Measurements from ENCODE around the gene CLIC3.
A peak's percentile ranks its signal among the peaks of the same experiment; 100 is the strongest.

CLIC3 gene

DNA sequence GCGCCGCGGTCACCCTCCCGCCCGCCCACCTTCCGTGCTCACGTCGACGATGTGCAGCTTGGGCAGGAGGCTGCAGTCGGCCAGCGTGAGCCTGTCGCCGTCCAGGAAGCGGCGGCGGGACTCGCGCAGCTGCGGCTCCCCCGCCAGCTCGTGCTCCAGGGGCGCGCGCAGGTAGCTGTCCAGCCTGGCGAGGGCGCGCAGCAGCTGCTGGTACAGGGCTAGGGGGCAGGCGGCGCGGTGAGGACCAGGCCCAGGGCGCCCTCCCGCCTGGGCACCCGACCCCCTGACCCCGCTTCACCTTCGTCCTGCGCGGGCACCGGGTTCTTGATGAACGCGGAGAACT lies 1.5 kb downstream of the CLIC3 start:
- no peak for DNase-seq (ENCODE audit: low read depth)
- H3K4me3 ChIP-seq (ENCODE audit: low read length): peak overlapping the region; percentile 41
- peak overlapping the region; percentile 54 for H3K9ac ChIP-seq (ENCODE audit: low read length)
- peaks cover 31% of the 10 kb centered on the region for H3K4me1 ChIP-seq (ENCODE audit: control insufficient read depth, insufficient read depth, low read length)
- H3K9me3 ChIP-seq (ENCODE audit: control insufficient read depth, low read length): no peaks in the 10 kb centered on the region
- H3K36me3 ChIP-seq (ENCODE audit: control insufficient read depth, insufficient read depth, low read length, severe bottlenecking): no peaks in the 10 kb centered on the region
- H3K27me3 ChIP-seq (replicated peaks; ENCODE audit: control insufficient read depth, insufficient read depth, low read length): no peaks in the 10 kb centered on the region

DNA sequence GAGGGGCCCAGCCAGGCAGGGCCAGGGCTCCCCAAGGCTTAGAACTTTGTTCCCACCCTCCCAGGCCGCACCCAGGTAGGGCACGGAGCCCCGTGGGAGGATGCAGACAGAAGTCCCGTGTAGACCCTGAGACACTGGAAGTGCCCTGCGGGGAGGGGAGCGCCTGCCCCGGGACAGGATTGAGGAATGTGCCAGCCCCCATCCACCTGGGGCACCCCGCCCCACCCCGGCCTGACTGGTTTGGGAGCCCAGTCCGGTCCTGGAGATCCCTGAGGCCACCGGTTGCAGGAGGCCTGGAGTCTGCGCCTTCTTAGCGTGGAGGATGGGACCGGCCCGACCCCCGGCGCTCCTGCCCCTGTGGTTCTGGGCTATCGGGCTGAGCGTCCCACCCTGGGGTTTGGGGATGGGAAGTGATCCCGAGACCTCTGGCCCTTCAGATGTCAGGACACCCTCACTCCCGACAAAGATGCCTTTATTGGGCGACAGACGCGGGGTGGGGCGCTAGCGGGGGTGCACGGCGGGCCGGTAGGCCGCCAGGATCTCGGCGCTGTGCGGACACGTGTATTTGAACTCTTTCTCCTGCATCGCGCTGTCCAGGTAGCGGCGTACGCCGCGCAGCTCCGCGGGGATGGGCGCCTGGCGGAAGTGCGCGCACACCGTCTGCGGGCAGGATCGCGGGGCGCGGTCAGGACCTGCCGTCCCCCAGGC lies 2.0 kb downstream of the CLIC3 start:
- H3K4me1 ChIP-seq (ENCODE audit: control insufficient read depth, insufficient read depth, low read length): peaks cover 28% of the 10 kb centered on the region
- no peak for DNase-seq (ENCODE audit: low read depth)
- H3K4me3 ChIP-seq (ENCODE audit: low read length): no peak overlapping the region
- H3K27me3 ChIP-seq (replicated peaks; ENCODE audit: control insufficient read depth, insufficient read depth, low read length): no peaks in the 10 kb centered on the region
- H3K9me3 ChIP-seq (ENCODE audit: control insufficient read depth, low read length): no peaks in the 10 kb centered on the region
- no peak overlapping the region for H3K9ac ChIP-seq (ENCODE audit: low read length)
- H3K36me3 ChIP-seq (ENCODE audit: control insufficient read depth, insufficient read depth, low read length, severe bottlenecking): no peaks in the 10 kb centered on the region

DNA sequence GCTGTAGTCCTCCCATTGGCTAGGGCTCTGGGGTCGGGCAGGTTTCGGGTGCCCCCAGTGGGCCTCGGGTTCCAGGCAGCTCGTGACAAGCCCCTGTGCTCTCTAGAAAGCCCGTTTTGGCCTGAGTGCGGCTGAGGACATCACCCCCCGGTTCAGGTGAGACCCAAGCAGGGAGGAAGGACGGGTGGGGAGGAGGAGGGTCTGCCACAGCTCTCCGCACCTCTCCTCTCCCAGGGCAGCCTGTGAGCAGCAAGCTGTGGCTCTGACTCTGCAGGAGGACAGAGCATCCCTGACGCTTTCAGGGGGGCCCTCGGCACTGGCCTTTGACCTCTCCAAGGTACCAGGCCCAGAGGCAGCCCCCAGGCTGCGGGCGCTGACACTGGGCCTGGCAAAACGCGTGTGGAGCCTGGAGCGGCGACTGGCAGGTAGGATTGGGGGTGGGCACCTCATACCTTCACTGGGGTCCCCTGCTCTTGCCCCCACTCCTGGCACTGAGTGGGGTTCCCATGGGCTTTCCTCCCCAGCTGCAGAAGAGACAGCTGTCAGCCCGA lies 3.5 kb downstream of the CLIC3 start:
- H3K27me3 ChIP-seq (replicated peaks; ENCODE audit: control insufficient read depth, insufficient read depth, low read length): no peaks in the 10 kb centered on the region
- H3K4me3 ChIP-seq (ENCODE audit: low read length): peak overlapping the region; percentile 88
- peaks cover 18% of the 10 kb centered on the region for H3K4me1 ChIP-seq (ENCODE audit: control insufficient read depth, insufficient read depth, low read length)
- no peaks in the 10 kb centered on the region for H3K9me3 ChIP-seq (ENCODE audit: control insufficient read depth, low read length)
- H3K36me3 ChIP-seq (ENCODE audit: control insufficient read depth, insufficient read depth, low read length, severe bottlenecking): no peaks in the 10 kb centered on the region
- peak overlapping the region; percentile 84 for H3K9ac ChIP-seq (ENCODE audit: low read length)
- DNase-seq (ENCODE audit: low read depth): no peak

DNA sequence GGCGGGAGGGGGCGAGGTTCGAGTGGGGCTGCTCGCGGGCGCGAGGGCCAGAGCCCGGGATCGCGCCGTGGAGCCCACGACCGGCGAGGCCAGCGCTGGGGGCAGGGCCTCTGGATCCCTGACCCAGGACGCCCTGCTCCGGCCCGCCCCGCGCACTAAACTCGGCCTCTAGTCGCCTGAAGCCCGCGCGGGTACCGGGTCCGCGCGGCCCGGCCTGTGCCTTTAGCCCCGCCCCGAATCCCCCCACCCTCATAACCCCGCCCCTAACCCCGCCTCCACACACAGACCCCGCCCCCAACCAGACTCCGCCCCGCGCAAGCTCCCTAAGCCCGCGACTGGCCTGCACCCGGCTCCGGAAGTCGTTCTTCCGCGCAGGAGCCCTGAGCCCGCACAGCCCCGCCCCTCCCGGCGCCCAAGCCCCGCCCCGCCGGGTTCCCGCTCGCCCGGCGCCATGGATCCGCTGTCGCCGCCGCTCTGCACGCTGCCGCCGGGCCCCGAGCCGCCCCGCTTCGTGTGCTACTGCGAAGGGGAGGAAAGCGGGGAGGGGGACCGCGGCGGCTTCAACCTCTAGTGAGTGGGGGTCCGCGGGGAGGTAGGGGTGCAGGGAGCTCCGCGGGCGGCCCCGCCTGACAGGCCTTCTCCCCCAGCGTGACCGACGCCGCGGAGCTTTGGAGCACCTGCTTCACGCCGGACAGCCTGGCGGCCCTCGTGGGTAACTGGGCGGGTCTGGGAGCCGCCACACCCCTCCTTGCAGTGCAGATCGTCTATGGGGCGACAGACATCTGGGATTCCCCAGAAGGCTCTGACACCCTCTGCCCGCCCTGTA lies 4.2 kb downstream of the CLIC3 start, which contains the start of gene PAXX:
PAXX (plus strand) TSS at position 430 of the 826 bp plus-strand sequence; CDS start at position 452, 22 bp downstream.
- DNase-seq (ENCODE audit: low read depth): peak; percentile 97
- peak within 1 kb of the TSS; percentile 84 for H3K9ac ChIP-seq (ENCODE audit: low read length)
- no peaks in the 10 kb centered on the region for H3K27me3 ChIP-seq (replicated peaks; ENCODE audit: control insufficient read depth, insufficient read depth, low read length)
- H3K9me3 ChIP-seq (ENCODE audit: control insufficient read depth, low read length): no peaks in the 10 kb centered on the region
- H3K4me3 ChIP-seq (ENCODE audit: low read length): peak within 1 kb of the TSS; percentile 88
- no peaks in the 10 kb centered on the region for H3K36me3 ChIP-seq (ENCODE audit: control insufficient read depth, insufficient read depth, low read length, severe bottlenecking)
- peaks cover 18% of the 10 kb centered on the region for H3K4me1 ChIP-seq (ENCODE audit: control insufficient read depth, insufficient read depth, low read length)

DNA sequence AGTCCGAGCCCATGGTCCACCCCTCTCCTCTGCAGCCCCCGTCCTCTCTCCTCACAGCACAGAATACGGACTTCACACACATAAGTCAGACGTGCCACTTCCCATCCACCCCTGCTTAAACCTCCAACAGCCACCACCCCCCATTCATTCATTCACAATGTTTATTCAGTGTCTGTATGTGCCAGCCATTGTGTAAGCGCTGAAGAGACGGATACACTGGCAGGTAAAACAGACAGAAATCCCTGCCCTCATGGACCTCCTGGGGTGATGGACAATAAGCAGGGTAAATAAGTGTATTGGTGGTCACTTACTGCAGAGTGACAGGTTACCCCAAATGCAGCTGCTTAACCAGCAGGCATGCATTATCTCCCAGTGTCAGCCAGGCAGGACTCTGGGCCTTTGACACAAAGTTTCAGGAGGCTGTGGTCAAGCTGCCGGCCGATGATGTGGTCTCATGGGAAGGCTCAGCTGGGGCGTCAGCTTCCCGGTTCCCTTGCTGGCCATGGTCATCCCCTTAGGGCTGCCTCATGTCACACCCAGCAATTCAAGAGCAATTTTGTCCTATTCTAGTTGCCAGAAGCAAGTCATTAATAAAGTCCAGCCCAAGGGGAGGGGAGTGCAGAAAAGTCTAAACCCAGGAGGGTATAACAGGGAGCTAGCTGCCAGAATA lies 6.0 kb downstream of the CLIC3 start:
- no peak for DNase-seq (ENCODE audit: low read depth)
- H3K4me1 ChIP-seq (ENCODE audit: control insufficient read depth, insufficient read depth, low read length): peaks cover 10% of the 10 kb centered on the region
- no peak overlapping the region for H3K9ac ChIP-seq (ENCODE audit: low read length)
- no peaks in the 10 kb centered on the region for H3K9me3 ChIP-seq (ENCODE audit: control insufficient read depth, low read length)
- H3K4me3 ChIP-seq (ENCODE audit: low read length): no peak overlapping the region
- no peaks in the 10 kb centered on the region for H3K36me3 ChIP-seq (ENCODE audit: control insufficient read depth, insufficient read depth, low read length, severe bottlenecking)
- peaks cover 4% of the 10 kb centered on the region for H3K27me3 ChIP-seq (replicated peaks; ENCODE audit: control insufficient read depth, insufficient read depth, low read length)

DNA sequence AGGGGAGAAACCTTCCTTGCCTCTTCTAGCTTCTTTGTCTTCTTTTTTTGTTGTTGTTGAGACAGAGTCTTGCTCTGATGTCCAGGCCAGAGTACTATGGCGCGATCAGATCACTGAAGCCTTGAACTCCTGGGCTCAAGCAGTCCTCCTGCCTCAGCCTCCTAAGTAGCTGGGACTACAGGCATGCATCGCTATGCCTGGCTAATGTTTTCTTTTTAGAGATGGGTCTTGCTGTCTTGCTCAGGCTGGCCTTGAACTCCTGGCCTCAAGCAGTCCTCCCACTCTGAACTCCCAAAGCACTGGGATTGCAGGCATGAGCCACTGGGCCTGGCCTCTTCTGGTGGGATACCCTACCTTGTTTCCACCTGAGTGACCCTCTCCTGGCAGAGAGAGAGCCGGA lies 7.5 kb downstream of the CLIC3 start:
- no peaks in the 10 kb centered on the region for H3K36me3 ChIP-seq (ENCODE audit: control insufficient read depth, insufficient read depth, low read length, severe bottlenecking)
- no peaks in the 10 kb centered on the region for H3K9me3 ChIP-seq (ENCODE audit: control insufficient read depth, low read length)
- no peak overlapping the region for H3K9ac ChIP-seq (ENCODE audit: low read length)
- no peak for DNase-seq (ENCODE audit: low read depth)
- no peak overlapping the region for H3K4me3 ChIP-seq (ENCODE audit: low read length)
- H3K27me3 ChIP-seq (replicated peaks; ENCODE audit: control insufficient read depth, insufficient read depth, low read length): peaks cover 7% of the 10 kb centered on the region
- peaks cover 10% of the 10 kb centered on the region for H3K4me1 ChIP-seq (ENCODE audit: control insufficient read depth, insufficient read depth, low read length)

DNA sequence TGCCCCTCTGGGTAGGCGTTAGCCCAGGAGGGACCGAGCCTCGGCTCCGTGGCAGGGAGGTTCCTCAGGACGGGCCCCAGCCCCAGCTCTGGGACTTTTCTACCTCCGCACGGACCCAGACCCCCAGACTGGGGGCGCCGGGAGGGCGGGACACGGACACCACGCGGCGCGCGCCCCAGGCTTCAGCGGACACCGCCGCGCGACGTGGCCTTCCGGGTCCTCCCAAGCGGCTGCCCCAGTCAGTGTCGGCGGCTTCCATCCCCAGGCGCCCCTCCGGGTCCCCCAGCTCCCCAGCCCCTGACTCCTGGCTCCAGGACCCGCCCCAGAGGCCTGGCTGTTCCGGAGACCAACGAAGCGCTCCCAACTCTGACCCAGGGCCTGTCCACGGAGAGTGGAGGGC lies 10.5 kb downstream of the CLIC3 start:
- Histone ChIP-seq H3K4me1 (ENCODE audit: control insufficient read depth, insufficient read depth, low read length) (no peaks in the 10 kb centered on the region), H3K36me3 (ENCODE audit: control insufficient read depth, insufficient read depth, low read length, severe bottlenecking) (no peaks in the 10 kb centered on the region), H3K9ac (ENCODE audit: low read length) (no peak overlapping the region), H3K9me3 (ENCODE audit: control insufficient read depth, low read length) (no peaks in the 10 kb centered on the region), H3K4me3 (ENCODE audit: low read length) (no peak overlapping the region), H3K27me3 (replicated peaks; ENCODE audit: control insufficient read depth, insufficient read depth, low read length) (peaks cover 12% of the 10 kb centered on the region)
- DNase-seq (ENCODE audit: low read depth): no peak

DNA sequence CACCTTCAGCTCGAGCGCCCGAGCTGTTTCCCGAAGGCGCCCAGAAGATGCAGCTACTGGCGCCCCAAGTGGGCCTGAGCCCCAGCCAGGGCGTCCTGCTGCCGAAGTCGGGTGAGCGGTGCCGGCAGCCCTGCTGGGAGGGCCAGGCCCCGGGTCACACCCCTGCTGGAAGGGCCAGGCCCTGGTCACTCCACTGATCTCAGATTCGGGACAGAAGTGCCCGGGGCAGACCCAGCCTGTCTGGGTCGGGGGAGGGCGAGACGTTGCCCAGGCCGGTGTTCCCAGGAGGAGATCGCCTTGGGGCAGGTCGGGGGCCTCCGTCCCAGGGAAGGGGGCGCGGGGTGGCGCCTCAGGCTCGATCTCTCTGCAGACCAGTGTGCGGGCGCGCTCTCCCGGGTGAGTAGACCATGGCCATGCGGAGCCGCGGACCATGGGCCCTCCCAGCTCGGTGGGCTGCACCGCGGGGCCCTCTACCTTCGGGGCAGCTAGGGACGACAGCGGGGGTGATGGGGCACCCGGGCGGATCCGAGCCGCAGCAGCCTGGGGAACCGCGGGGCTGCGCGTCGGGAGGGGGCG lies 11.3 kb downstream of the CLIC3 start:
- no peaks in the 10 kb centered on the region for H3K9me3 ChIP-seq (ENCODE audit: control insufficient read depth, low read length)
- H3K36me3 ChIP-seq (ENCODE audit: control insufficient read depth, insufficient read depth, low read length, severe bottlenecking): no peaks in the 10 kb centered on the region
- no peak overlapping the region for H3K4me3 ChIP-seq (ENCODE audit: low read length)
- DNase-seq (ENCODE audit: low read depth): no peak
- peaks cover 12% of the 10 kb centered on the region for H3K27me3 ChIP-seq (replicated peaks; ENCODE audit: control insufficient read depth, insufficient read depth, low read length)
- no peak overlapping the region for H3K9ac ChIP-seq (ENCODE audit: low read length)
- H3K4me1 ChIP-seq (ENCODE audit: control insufficient read depth, insufficient read depth, low read length): no peaks in the 10 kb centered on the region

DNA sequence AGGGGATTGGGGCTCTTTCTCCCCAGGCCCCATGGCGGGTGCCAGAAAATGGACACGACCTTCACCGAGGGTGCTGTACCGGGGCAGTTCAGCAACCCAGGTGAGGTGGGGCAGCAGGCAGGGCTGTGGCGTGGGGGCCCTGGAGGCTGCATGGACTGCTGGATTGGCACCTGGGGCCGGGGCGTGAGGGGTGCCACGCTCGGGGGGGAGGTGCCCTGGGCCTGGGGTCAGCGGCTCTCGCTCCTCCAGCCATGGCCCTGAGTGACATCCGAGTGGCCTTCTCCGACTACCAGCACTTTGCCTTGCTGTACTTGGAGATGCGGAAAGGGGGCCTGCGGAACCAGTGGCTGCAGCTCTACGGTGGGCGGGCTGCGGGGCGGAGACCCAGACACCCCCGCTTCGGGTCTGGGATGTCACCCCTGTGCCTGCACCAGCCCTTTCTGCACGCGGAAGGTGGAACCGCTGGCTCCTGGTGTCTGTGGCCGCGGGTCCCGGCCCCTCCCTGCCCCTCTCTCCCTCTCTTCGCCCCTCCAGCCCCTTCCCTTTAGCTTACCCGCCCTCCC lies 11.8 kb downstream of the CLIC3 start:
- H3K36me3 ChIP-seq (ENCODE audit: control insufficient read depth, insufficient read depth, low read length, severe bottlenecking): no peaks in the 10 kb centered on the region
- H3K9ac ChIP-seq (ENCODE audit: low read length): no peak overlapping the region
- no peak for DNase-seq (ENCODE audit: low read depth)
- no peaks in the 10 kb centered on the region for H3K9me3 ChIP-seq (ENCODE audit: control insufficient read depth, low read length)
- no peak overlapping the region for H3K4me3 ChIP-seq (ENCODE audit: low read length)
- H3K4me1 ChIP-seq (ENCODE audit: control insufficient read depth, insufficient read depth, low read length): no peaks in the 10 kb centered on the region
- H3K27me3 ChIP-seq (replicated peaks; ENCODE audit: control insufficient read depth, insufficient read depth, low read length): peaks cover 12% of the 10 kb centered on the region

DNA sequence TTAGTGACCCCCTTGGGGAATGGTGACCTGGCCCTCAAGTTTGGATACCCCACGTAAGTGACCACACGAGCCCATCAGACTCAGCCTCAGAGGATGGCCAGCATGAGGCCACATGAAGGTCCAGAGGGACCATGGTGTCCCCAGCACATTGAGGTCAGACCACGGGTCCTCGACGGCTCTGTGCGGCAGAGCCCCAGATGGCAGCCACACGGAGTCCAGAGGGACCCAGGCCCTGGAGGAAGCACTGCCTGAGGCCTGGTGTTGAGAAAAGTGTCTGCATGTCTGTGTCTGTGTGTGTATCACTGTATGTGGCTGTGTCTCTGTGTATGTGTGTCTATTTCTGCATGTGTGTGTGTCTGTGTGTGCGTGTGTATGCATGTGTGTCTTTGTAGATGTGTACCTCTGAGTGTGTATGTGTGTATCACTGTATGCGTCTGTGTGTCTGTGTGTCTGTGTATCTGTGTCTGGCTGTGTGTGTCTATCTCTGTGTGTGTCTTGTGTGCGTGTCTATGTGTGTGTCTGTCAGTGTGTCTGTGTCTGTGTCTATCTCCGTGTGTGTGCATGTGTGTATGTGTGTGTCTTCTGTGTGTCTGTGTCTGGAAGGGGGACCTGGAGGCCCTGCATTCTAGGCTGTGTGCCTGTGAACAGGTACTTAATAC lies 12.6 kb downstream of the CLIC3 start:
- Histone ChIP-seq H3K9ac (ENCODE audit: low read length) (no peak overlapping the region), H3K36me3 (ENCODE audit: control insufficient read depth, insufficient read depth, low read length, severe bottlenecking) (no peaks in the 10 kb centered on the region), H3K27me3 (replicated peaks; ENCODE audit: control insufficient read depth, insufficient read depth, low read length) (peaks cover 12% of the 10 kb centered on the region), H3K4me1 (ENCODE audit: control insufficient read depth, insufficient read depth, low read length) (no peaks in the 10 kb centered on the region), H3K9me3 (ENCODE audit: control insufficient read depth, low read length) (no peaks in the 10 kb centered on the region), H3K4me3 (ENCODE audit: low read length) (no peak overlapping the region)
- DNase-seq (ENCODE audit: low read depth): no peak
